Astrocyte of the cerebellum (primary cell): ENCODE results near the gene ABCC1.
"Not testable (repeated sequence)": the region's sequence is repeated elsewhere in the genome, so short reads cannot be mapped to it uniquely, and the experiment has no call there.

Experiments used
- DNase-seq: peaks from one replicate; pipeline ENCODE4 v3.0.0-alpha.2; 2011; ENCODE audit warnings: low read depth
- H3K4me3 ChIP-seq: 2 replicates; pipeline ENCODE4 v1.5.1; 2011; ENCODE audit warnings: mild to moderate bottlenecking, low read depth, low read length, moderate library complexity
- in situ Hi-C: cut with HindIII; loops from 2 replicates; pipeline ENCODE4 v1.10.0; 2017; ENCODE audit warnings: low sequenced_read_pairs
- TF ChIP-seq, protein P1 (sequence below): IDR thresholded peaks from 2 replicates; pipeline ENCODE4 v1.5.1; 2012; ENCODE audit warnings: low read length, low read depth, moderate library complexity, mild to moderate bottlenecking; ENCODE audit errors: missing control alignments

The ABCC1 gene

GRCh38 chr16:16190546-16190945, 241.1 kb downstream of the ABCC1 start:
- in situ Hi-C loops = no loop called here
- TF ChIP-seq, protein P1, sequence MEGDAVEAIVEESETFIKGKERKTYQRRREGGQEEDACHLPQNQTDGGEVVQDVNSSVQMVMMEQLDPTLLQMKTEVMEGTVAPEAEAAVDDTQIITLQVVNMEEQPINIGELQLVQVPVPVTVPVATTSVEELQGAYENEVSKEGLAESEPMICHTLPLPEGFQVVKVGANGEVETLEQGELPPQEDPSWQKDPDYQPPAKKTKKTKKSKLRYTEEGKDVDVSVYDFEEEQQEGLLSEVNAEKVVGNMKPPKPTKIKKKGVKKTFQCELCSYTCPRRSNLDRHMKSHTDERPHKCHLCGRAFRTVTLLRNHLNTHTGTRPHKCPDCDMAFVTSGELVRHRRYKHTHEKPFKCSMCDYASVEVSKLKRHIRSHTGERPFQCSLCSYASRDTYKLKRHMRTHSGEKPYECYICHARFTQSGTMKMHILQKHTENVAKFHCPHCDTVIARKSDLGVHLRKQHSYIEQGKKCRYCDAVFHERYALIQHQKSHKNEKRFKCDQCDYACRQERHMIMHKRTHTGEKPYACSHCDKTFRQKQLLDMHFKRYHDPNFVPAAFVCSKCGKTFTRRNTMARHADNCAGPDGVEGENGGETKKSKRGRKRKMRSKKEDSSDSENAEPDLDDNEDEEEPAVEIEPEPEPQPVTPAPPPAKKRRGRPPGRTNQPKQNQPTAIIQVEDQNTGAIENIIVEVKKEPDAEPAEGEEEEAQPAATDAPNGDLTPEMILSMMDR = no peak

DNA sequence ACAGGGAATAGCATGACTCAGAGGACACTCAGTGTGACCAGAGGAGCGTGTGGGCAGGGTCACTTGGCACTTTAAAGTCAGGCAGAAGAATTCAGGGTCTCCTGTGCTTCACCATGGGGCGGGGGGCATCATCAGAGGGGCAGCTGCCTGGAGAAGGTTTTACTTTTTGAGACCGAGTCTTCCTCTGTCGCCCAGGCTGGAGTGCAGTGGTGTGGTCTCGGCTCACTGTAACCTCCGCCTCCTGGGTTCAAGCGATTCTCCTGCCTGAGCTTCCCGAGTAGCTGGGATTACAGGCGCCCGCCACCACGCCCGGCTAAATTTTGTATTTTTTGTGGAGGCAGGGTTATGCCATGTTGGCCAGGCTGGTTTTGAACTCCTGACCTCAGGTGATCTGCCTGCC, 241.6 kb downstream of the ABCC1 start:
- in situ Hi-C loops, H3K4me3 ChIP-seq, DNase-seq: not testable (repeated sequence)

More at GRCh38 chr16:16190546-16190945, 241.1 kb downstream of the ABCC1 start:
- no peak overlapping the region for H3K4me3 ChIP-seq
- no peak for DNase-seq

DNA sequence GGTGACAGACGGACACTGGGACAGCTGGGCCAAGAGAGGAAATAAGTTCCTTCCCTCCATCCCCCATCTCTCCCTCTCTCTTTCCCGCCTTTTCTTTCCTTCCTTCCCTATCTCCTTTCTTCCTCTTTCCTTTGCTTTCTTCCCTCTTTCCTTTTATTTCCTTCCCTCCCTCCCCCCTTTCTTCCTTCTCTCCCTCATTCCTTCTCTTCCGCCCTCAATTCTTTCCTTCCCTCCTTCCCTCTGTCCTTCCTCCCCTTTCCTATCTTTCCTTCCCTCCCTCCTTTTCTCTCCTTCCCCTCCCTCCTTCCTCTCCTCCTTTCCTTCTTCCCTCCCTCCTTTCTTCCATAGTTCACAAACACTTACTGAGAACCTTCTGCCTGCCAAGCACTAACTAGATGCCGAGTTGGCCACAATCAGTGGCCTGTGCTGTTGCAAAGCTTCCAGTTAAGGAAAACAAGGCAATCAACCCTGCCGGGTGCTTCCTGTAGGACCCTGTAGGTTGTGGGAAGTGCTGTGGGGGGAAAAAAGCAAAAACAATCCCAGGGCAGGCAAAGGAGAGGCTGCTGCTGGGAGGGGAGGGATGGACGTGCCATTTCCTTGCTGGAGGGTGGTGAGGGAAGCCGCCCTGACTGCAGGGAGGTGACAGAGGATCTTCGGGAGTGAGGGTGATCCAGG, 242.2 kb downstream of the ABCC1 start:
- DNase-seq = no peak
- no peak overlapping the region for H3K4me3 ChIP-seq
- TF ChIP-seq, protein P1 = no peak
- in situ Hi-C loops = no loop called here
